BJ (cell line): ENCODE data around the gene DENND5B. TPM values are rescaled to one million over a fixed set of nuclear protein-coding genes. Genes with fewer than 3 reads are reported as not detected.
A peak's percentile ranks its signal among the peaks of the same experiment; 100 is the strongest.

Experiments used
- CTCF ChIA-PET: fragments of 350-600 bp; formaldehyde crosslinking; extraction: SDS; loops from one replicate; lab custom pipeline; 2021; ENCODE audit warnings: antibody characterized with exemption, inconsistent platforms; lab: Yijun Ruan, JAX
- POLR2A ChIA-PET: fragments of 300-600 bp; sonication (Branson Sonifier 250); formaldehyde crosslinking; extraction: SDS; loops from one replicate; lab custom pipeline; 2021; ENCODE audit warnings: antibody characterized with exemption; lab: Charles Lee
- DNase-seq: peaks from one replicate; pipeline ENCODE4 v3.0.0-alpha.2; 2011; ENCODE audit warnings: low read depth
- H3K27me3 ChIP-seq: 2 replicates; pipeline ENCODE4 v1.6.0; 2011; ENCODE audit warnings: low read length; ENCODE audit not compliant: control insufficient read depth, insufficient read depth
- H3K36me3 ChIP-seq: 2 replicates; pipeline ENCODE4 v1.5.1; 2011; ENCODE audit warnings: low read length; ENCODE audit not compliant: control insufficient read depth, insufficient read depth
- H3K4me3 ChIP-seq: 2 replicates; pipeline ENCODE4 v1.5.1; 2011; ENCODE audit warnings: low read depth, mild to moderate bottlenecking, control low read depth, low read length
- polyA plus RNA-seq: library from polyadenylated mRNA; depleted of rRNA; stranded (reverse); fragments of >200 nt; gene quantifications from 2 replicates; pipeline ENCODE4 v1.2.3, GENCODE V29; 2011
- TF ChIP-seq, protein P1 (sequence below): IDR thresholded peaks from 2 replicates; pipeline ENCODE4 v1.5.1; 2011; ENCODE audit warnings: low read depth, mild to moderate bottlenecking, control low read depth, inconsistent platforms, low read length, moderate library complexity; ENCODE audit not compliant: insufficient read depth

Gene DENND5B
- polyA plus RNA-seq, 1 experiment = 5.4 TPM

DNA sequence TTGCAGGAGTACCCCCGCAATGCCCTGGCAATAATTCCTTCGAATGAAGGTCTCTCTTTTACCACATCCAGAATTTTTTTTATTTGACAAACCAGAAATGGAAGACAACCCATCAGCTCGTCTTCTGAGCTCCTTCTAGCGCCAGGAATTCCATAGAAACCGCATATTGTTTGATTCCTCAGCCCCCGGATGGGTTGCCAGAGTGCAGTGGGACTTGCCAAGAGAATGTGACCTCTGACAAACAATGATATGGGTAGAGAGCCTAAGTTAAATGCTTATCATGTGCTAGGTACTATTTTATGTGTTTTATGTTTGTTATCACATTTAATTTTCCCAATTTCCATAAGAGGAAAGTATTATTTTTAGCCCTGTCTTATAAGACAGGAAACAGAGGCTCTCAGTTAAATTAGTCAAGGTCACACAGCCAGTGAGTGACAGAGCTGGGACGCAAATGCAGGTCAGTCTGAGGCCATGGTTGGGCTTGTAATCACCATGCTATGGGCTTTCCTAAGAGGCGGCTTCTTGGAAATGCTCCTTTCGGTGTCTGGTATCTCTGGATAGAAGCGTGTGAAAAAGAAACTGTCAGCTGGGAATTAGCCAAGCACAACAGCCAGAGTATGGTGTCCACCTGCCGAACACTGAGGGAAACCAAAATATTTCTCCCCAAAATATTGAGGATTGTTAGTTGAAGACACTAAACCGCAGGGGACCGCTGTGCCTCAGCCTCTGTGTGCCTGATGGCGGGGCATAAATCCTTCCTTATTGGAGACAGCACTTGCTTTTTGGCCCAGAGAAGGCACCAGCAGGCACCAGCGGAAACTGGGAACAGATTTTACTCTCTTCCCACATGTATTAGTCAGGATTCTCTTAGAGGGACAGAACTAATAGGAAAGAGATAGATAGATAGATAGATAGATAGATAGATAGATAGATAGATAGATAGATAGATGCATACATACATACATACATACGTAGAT is 39.1 kb upstream of the DENND5B start:
- no peak overlapping the region for H3K4me3 ChIP-seq
- POLR2A ChIA-PET = no interaction called here
- no peaks in the 10 kb centered on the region for H3K36me3 ChIP-seq
- CTCF ChIA-PET = interaction anchor here (0.9 kb wide), 1 partner anchor 227 kb away, joined by 3 read pairs; no protein-coding TSS in a partner anchor
- TF ChIP-seq, protein P1, sequence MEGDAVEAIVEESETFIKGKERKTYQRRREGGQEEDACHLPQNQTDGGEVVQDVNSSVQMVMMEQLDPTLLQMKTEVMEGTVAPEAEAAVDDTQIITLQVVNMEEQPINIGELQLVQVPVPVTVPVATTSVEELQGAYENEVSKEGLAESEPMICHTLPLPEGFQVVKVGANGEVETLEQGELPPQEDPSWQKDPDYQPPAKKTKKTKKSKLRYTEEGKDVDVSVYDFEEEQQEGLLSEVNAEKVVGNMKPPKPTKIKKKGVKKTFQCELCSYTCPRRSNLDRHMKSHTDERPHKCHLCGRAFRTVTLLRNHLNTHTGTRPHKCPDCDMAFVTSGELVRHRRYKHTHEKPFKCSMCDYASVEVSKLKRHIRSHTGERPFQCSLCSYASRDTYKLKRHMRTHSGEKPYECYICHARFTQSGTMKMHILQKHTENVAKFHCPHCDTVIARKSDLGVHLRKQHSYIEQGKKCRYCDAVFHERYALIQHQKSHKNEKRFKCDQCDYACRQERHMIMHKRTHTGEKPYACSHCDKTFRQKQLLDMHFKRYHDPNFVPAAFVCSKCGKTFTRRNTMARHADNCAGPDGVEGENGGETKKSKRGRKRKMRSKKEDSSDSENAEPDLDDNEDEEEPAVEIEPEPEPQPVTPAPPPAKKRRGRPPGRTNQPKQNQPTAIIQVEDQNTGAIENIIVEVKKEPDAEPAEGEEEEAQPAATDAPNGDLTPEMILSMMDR = no peak
- no peaks in the 10 kb centered on the region for H3K27me3 ChIP-seq
- DNase-seq = peak; percentile 16

DNA sequence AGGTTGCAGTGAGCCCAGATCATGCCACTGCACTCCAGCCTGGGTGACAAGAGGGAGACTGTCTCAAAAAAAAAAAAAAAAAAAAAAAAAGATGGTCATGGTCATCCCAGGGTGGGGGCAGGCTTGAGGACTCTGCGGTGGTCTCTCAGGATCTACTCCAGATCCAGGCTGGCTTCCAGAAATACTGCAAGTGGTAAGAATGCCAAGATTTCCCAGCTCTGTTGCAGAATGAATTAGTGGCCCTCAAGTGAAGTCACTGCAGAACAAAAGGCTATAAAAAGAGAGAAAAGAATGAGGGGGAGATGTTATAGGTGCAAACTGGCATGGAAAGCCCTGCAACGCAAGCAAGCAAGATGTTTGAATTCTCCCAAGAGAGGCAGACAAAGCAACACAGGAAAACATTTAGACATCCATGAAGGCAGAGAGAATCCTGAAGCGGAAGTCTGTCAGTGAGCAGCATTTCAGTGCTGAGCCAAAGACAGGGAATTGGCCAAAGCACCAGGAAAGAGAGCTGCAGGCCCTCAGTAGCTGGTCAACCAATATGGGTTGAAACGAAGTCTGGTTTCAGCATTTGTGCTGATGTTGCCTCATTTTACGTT is 36.6 kb upstream of the DENND5B start:
- H3K4me3 ChIP-seq = no peak overlapping the region
- ChIA-PET CTCF (no interaction called here), POLR2A (no interaction called here)
- H3K36me3 ChIP-seq = no peaks in the 10 kb centered on the region
- no peak for DNase-seq
- TF ChIP-seq, protein P1 = no peak
- no peaks in the 10 kb centered on the region for H3K27me3 ChIP-seq

- TF ChIP-seq, protein P1 = no peak
- no peak for DNase-seq
- no peak overlapping the region for H3K4me3 ChIP-seq
- no peaks in the 10 kb centered on the region for H3K27me3 ChIP-seq
- POLR2A ChIA-PET = no interaction called here
- no peaks in the 10 kb centered on the region for H3K36me3 ChIP-seq
- CTCF ChIA-PET = no interaction called here
These were observed 35.5 kb upstream of the DENND5B start for GRCh38 chr12:31626270-31626995.

DNA sequence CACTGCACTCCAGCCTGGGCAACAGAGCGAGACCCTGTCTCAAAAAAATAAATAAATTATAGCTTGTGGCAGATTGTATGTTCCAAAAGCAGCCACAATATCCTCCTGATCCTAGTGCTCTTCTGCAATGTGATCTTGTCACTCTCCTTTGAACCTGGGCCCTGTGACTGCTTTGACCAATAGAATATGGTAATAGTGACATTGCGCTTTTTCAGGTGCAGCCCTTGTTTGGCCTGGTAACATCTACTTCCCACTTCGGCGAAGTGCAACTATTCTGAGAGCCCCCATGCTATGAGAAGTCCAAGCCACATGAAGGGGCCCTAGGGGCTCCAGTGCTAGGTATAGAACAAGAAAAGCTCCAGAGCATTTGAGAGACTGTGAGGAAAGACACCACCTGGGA is 31.1 kb upstream of the DENND5B start:
- DNase-seq = no peak
- TF ChIP-seq, protein P1 = no peak
- POLR2A ChIA-PET = interaction anchor here (0.6 kb wide), 1 partner anchor 83 kb away, joined by 3 read pairs; no protein-coding TSS in a partner anchor

More for the DNA sequence above, 31.1 kb upstream of the DENND5B start:
- Histone ChIP-seq H3K27me3 (no peaks in the 10 kb centered on the region), H3K36me3 (no peaks in the 10 kb centered on the region), H3K4me3 (no peak overlapping the region)
- CTCF ChIA-PET = interaction anchor here (1.3 kb wide), 1 partner anchor 14 kb away, joined by 5 read pairs; no protein-coding TSS in a partner anchor
